ENCODE measurements around the gene GADD45GIP1. TPM values are rescaled to one million over a fixed set of nuclear protein-coding genes. Genes with fewer than 3 reads are reported as not detected.

Gene GADD45GIP1
- total RNA-seq, 1 experiment from 2014 or later = 23.2 TPM

- no peaks in the 10 kb centered on the region for H3K79me2 ChIP-seq (ENCODE audit: low read length)
- H2AFZ ChIP-seq (ENCODE audit: low read length) = no peak overlapping the region
- no peak overlapping the region for H3K4me2 ChIP-seq (ENCODE audit: low read depth, low read length, poor library complexity, severe bottlenecking)
- H3K4me3 ChIP-seq (ENCODE audit: low read length) = no peak overlapping the region
- no peaks in the 10 kb centered on the region for H3K9me2 ChIP-seq (replicated peaks; ENCODE audit: insufficient read depth, low read length)
- no peaks in the 10 kb centered on the region for H3K27me3 ChIP-seq (ENCODE audit: low read length)
- H3K4me1 ChIP-seq (ENCODE audit: low read length) = peaks cover 2% of the 10 kb centered on the region; the same call in 1 of the 2 replicates
- no peak overlapping the region for H3K9ac ChIP-seq (ENCODE audit: low read length)
- no peaks in the 10 kb centered on the region for H4K20me1 ChIP-seq (ENCODE audit: insufficient read depth, low read depth, low read length)
- no peak for DNase-seq
- no peak overlapping the region for H3K27ac ChIP-seq (ENCODE audit: low read length)
- no peaks in the 10 kb centered on the region for H3K36me3 ChIP-seq (ENCODE audit: insufficient read depth, low read length)
- no peaks in the 10 kb centered on the region; the same call in 1 of the 2 replicates for H3K9me3 ChIP-seq (ENCODE audit: low read length)
These were observed 35.7 kb upstream of the GADD45GIP1 start for GRCh38 chr19:12992729-12993128.

- DNase-seq = no peak
- H3K4me2 ChIP-seq (ENCODE audit: low read depth, low read length, poor library complexity, severe bottlenecking) = no peak overlapping the region
- no peak overlapping the region for H3K9ac ChIP-seq (ENCODE audit: low read length)
- peaks cover 2% of the 10 kb centered on the region; the same call in 1 of the 2 replicates for H3K4me1 ChIP-seq (ENCODE audit: low read length)
- no peaks in the 10 kb centered on the region for H3K27me3 ChIP-seq (ENCODE audit: low read length)
- no peak overlapping the region for H3K4me3 ChIP-seq (ENCODE audit: low read length)
- no peaks in the 10 kb centered on the region for H3K9me2 ChIP-seq (replicated peaks; ENCODE audit: insufficient read depth, low read length)
- no peaks in the 10 kb centered on the region; the same call in 1 of the 2 replicates for H3K9me3 ChIP-seq (ENCODE audit: low read length)
- H3K27ac ChIP-seq (ENCODE audit: low read length) = no peak overlapping the region
- no peaks in the 10 kb centered on the region for H3K79me2 ChIP-seq (ENCODE audit: low read length)
- no peak overlapping the region for H2AFZ ChIP-seq (ENCODE audit: low read length)
- H3K36me3 ChIP-seq (ENCODE audit: insufficient read depth, low read length) = no peaks in the 10 kb centered on the region
- no peaks in the 10 kb centered on the region for H4K20me1 ChIP-seq (ENCODE audit: insufficient read depth, low read depth, low read length)
These were observed 34.3 kb upstream of the GADD45GIP1 start for GRCh38 chr19:12991296-12991695.

- no peak overlapping the region for H3K4me3 ChIP-seq (ENCODE audit: low read length)
- no peak overlapping the region for H3K4me2 ChIP-seq (ENCODE audit: low read depth, low read length, poor library complexity, severe bottlenecking)
- H3K36me3 ChIP-seq (ENCODE audit: insufficient read depth, low read length) = no peaks in the 10 kb centered on the region
- H3K4me1 ChIP-seq (ENCODE audit: low read length) = peaks cover 2% of the 10 kb centered on the region; the same call in 1 of the 2 replicates
- H3K9me2 ChIP-seq (replicated peaks; ENCODE audit: insufficient read depth, low read length) = no peaks in the 10 kb centered on the region
- no peaks in the 10 kb centered on the region for H3K79me2 ChIP-seq (ENCODE audit: low read length)
- no peaks in the 10 kb centered on the region for H3K27me3 ChIP-seq (ENCODE audit: low read length)
- H3K27ac ChIP-seq (ENCODE audit: low read length) = no peak overlapping the region
- no peaks in the 10 kb centered on the region; the same call in 1 of the 2 replicates for H3K9me3 ChIP-seq (ENCODE audit: low read length)
- H4K20me1 ChIP-seq (ENCODE audit: insufficient read depth, low read depth, low read length) = no peaks in the 10 kb centered on the region
- no peak for DNase-seq
- no peak overlapping the region for H3K9ac ChIP-seq (ENCODE audit: low read length)
- no peak overlapping the region for H2AFZ ChIP-seq (ENCODE audit: low read length)
These were observed 33.8 kb upstream of the GADD45GIP1 start for GRCh38 chr19:12990853-12991252.

- H2AFZ ChIP-seq (ENCODE audit: low read length) = no peak overlapping the region
- no peaks in the 10 kb centered on the region for H4K20me1 ChIP-seq (ENCODE audit: insufficient read depth, low read depth, low read length)
- DNase-seq = no peak
- no peak overlapping the region for H3K9ac ChIP-seq (ENCODE audit: low read length)
- no peaks in the 10 kb centered on the region for H3K27me3 ChIP-seq (ENCODE audit: low read length)
- H3K4me2 ChIP-seq (ENCODE audit: low read depth, low read length, poor library complexity, severe bottlenecking) = no peak overlapping the region
- no peaks in the 10 kb centered on the region; the same call in 1 of the 2 replicates for H3K9me3 ChIP-seq (ENCODE audit: low read length)
- H3K36me3 ChIP-seq (ENCODE audit: insufficient read depth, low read length) = no peaks in the 10 kb centered on the region
- H3K9me2 ChIP-seq (replicated peaks; ENCODE audit: insufficient read depth, low read length) = no peaks in the 10 kb centered on the region
- H3K79me2 ChIP-seq (ENCODE audit: low read length) = no peaks in the 10 kb centered on the region
- no peak overlapping the region for H3K4me3 ChIP-seq (ENCODE audit: low read length)
- H3K27ac ChIP-seq (ENCODE audit: low read length) = no peak overlapping the region
- peaks cover 2% of the 10 kb centered on the region; the same call in 1 of the 2 replicates for H3K4me1 ChIP-seq (ENCODE audit: low read length)
These were observed 33.4 kb upstream of the GADD45GIP1 start for GRCh38 chr19:12990431-12990830.

- no peak for DNase-seq
- Histone ChIP-seq H4K20me1 (ENCODE audit: insufficient read depth, low read depth, low read length) (no peaks in the 10 kb centered on the region), H3K4me3 (ENCODE audit: low read length) (no peak overlapping the region), H3K79me2 (ENCODE audit: low read length) (no peaks in the 10 kb centered on the region), H2AFZ (ENCODE audit: low read length) (no peak overlapping the region), H3K27ac (ENCODE audit: low read length) (no peak overlapping the region), H3K4me1 (ENCODE audit: low read length) (peaks cover 5% of the 10 kb centered on the region), H3K27me3 (ENCODE audit: low read length) (no peaks in the 10 kb centered on the region), H3K4me2 (ENCODE audit: low read depth, low read length, poor library complexity, severe bottlenecking) (no peak overlapping the region), H3K9ac (ENCODE audit: low read length) (no peak overlapping the region), H3K9me2 (replicated peaks; ENCODE audit: insufficient read depth, low read length) (no peaks in the 10 kb centered on the region), H3K9me3 (ENCODE audit: low read length) (no peaks in the 10 kb centered on the region; the same call in 1 of the 2 replicates), H3K36me3 (ENCODE audit: insufficient read depth, low read length) (no peaks in the 10 kb centered on the region)
These were observed 30.8 kb upstream of the GADD45GIP1 start for GRCh38 chr19:12987781-12988180.

- Histone ChIP-seq H2AFZ (ENCODE audit: low read length) (no peak overlapping the region), H3K4me3 (ENCODE audit: low read length) (no peak overlapping the region), H3K9ac (ENCODE audit: low read length) (no peak overlapping the region), H3K4me1 (ENCODE audit: low read length) (peaks cover 5% of the 10 kb centered on the region), H4K20me1 (ENCODE audit: insufficient read depth, low read depth, low read length) (no peaks in the 10 kb centered on the region), H3K79me2 (ENCODE audit: low read length) (no peaks in the 10 kb centered on the region), H3K27me3 (ENCODE audit: low read length) (no peaks in the 10 kb centered on the region), H3K4me2 (ENCODE audit: low read depth, low read length, poor library complexity, severe bottlenecking) (no peak overlapping the region), H3K36me3 (ENCODE audit: insufficient read depth, low read length) (no peaks in the 10 kb centered on the region), H3K9me3 (ENCODE audit: low read length) (no peaks in the 10 kb centered on the region; the same call in 1 of the 2 replicates), H3K27ac (ENCODE audit: low read length) (no peak overlapping the region), H3K9me2 (replicated peaks; ENCODE audit: insufficient read depth, low read length) (no peaks in the 10 kb centered on the region)
- DNase-seq = no peak
These were observed 30.2 kb upstream of the GADD45GIP1 start for GRCh38 chr19:12987190-12987589.

- H3K4me3 ChIP-seq (ENCODE audit: low read length) = no peak overlapping the region
- H3K9me3 ChIP-seq (ENCODE audit: low read length) = no peaks in the 10 kb centered on the region; the same call in 1 of the 2 replicates
- H2AFZ ChIP-seq (ENCODE audit: low read length) = no peak overlapping the region
- no peak overlapping the region for H3K27ac ChIP-seq (ENCODE audit: low read length)
- no peak for DNase-seq
- H3K79me2 ChIP-seq (ENCODE audit: low read length) = no peaks in the 10 kb centered on the region
- H3K27me3 ChIP-seq (ENCODE audit: low read length) = no peaks in the 10 kb centered on the region
- no peaks in the 10 kb centered on the region for H4K20me1 ChIP-seq (ENCODE audit: insufficient read depth, low read depth, low read length)
- H3K9me2 ChIP-seq (replicated peaks; ENCODE audit: insufficient read depth, low read length) = no peaks in the 10 kb centered on the region
- no peak overlapping the region for H3K9ac ChIP-seq (ENCODE audit: low read length)
- H3K4me1 ChIP-seq (ENCODE audit: low read length) = peaks cover 5% of the 10 kb centered on the region
- H3K36me3 ChIP-seq (ENCODE audit: insufficient read depth, low read length) = no peaks in the 10 kb centered on the region
- no peak overlapping the region for H3K4me2 ChIP-seq (ENCODE audit: low read depth, low read length, poor library complexity, severe bottlenecking)
These were observed 29.7 kb upstream of the GADD45GIP1 start for GRCh38 chr19:12986726-12987125.

GRCh38 chr19:12985049-12985776 is 28.2 kb upstream of the GADD45GIP1 start:
- no peak overlapping the region for H3K9ac ChIP-seq (ENCODE audit: low read length)
- DNase-seq = no peak
- H3K9me3 ChIP-seq (ENCODE audit: low read length) = no peaks in the 10 kb centered on the region; the same call in 1 of the 2 replicates
- no peaks in the 10 kb centered on the region for H3K27me3 ChIP-seq (ENCODE audit: low read length)
- no peak overlapping the region for H3K27ac ChIP-seq (ENCODE audit: low read length)
- H2AFZ ChIP-seq (ENCODE audit: low read length) = no peak overlapping the region
- no peaks in the 10 kb centered on the region for H4K20me1 ChIP-seq (ENCODE audit: insufficient read depth, low read depth, low read length)
- H3K79me2 ChIP-seq (ENCODE audit: low read length) = no peaks in the 10 kb centered on the region
- no peaks in the 10 kb centered on the region for H3K9me2 ChIP-seq (replicated peaks; ENCODE audit: insufficient read depth, low read length)
- peaks cover 5% of the 10 kb centered on the region for H3K4me1 ChIP-seq (ENCODE audit: low read length)
- H3K4me2 ChIP-seq (ENCODE audit: low read depth, low read length, poor library complexity, severe bottlenecking) = no peak overlapping the region
- no peaks in the 10 kb centered on the region for H3K36me3 ChIP-seq (ENCODE audit: insufficient read depth, low read length)
- H3K4me3 ChIP-seq (ENCODE audit: low read length) = no peak overlapping the region

Data from Karpas-422 (cell line).